ENCODE measurements around the gene NFILZ. TPM values are rescaled to one million over a fixed set of nuclear protein-coding genes. Genes with fewer than 3 reads are reported as not detected.
"Not testable (repeated sequence)": the region's sequence is repeated elsewhere in the genome, so short reads cannot be mapped to it uniquely, and the experiment has no call there.

The NFILZ gene
- total RNA-seq, 1 donor from 2014 or later, result not detected

DNA sequence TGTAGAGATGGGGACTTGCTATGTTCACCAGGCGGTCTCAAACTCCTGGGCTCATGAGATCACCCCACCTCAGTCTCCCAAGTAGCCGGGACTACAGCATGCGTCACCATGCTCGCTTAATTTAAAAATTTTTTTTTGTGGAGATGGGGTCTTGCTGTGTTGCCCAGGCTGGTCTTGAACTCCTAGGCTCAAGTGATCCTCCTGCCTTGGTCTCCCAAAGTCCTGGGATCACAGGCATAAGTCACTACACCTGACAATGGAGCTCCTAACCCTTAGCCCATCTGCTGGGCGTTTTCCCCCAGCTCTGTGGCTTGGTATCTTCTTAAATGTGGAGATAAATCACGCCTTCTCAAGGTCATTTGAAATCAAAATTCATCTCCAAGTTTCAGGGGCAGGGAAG, 13.6 kb upstream of the NFILZ start:
- H3K9me3 Mint-ChIP-seq, result no peaks in the 10 kb centered on the region
- peak overlapping the region; percentile 72 for H3K27ac Mint-ChIP-seq
- no peaks in the 10 kb centered on the region for H4K20me1 ChIP-seq (ENCODE audit: low read depth)
- no peak overlapping the region for H3K9ac ChIP-seq
- no peak overlapping the region for H3K4me2 ChIP-seq
- H3K4me1 Mint-ChIP-seq, result peaks cover 11% of the 10 kb centered on the region
- no peaks in the 10 kb centered on the region for H3K36me3 Mint-ChIP-seq
- H3K27me3 Mint-ChIP-seq (ENCODE audit: insufficient read depth, low read depth), result peaks cover 12% of the 10 kb centered on the region
- TF ChIP-seq, protein P1, sequence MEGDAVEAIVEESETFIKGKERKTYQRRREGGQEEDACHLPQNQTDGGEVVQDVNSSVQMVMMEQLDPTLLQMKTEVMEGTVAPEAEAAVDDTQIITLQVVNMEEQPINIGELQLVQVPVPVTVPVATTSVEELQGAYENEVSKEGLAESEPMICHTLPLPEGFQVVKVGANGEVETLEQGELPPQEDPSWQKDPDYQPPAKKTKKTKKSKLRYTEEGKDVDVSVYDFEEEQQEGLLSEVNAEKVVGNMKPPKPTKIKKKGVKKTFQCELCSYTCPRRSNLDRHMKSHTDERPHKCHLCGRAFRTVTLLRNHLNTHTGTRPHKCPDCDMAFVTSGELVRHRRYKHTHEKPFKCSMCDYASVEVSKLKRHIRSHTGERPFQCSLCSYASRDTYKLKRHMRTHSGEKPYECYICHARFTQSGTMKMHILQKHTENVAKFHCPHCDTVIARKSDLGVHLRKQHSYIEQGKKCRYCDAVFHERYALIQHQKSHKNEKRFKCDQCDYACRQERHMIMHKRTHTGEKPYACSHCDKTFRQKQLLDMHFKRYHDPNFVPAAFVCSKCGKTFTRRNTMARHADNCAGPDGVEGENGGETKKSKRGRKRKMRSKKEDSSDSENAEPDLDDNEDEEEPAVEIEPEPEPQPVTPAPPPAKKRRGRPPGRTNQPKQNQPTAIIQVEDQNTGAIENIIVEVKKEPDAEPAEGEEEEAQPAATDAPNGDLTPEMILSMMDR (IDR thresholded peaks at IDR 0.05), result no peak
- TF ChIP-seq EZH2 (IDR thresholded peaks at IDR 0.05) (no peak), EZH2phosphoT487 (IDR thresholded peaks at IDR 0.05) (no peak)
- no peaks in the 10 kb centered on the region for H3K4me1 ChIP-seq
- H2AFZ ChIP-seq (replicated peaks), result no peak overlapping the region
- H3K4me3 Mint-ChIP-seq, result no peak overlapping the region
- DNase-seq (ENCODE audit: low spot score), result no peak
- H3F3A ChIP-seq (ENCODE audit: low read depth), result peaks cover 4% of the 10 kb centered on the region
- no peaks in the 10 kb centered on the region for H3K9me3 ChIP-seq (ENCODE audit: low read depth)
- no peak overlapping the region for H3K27ac ChIP-seq
- H3K4me3 ChIP-seq, result no peak overlapping the region
- no peaks in the 10 kb centered on the region for H3K27me3 ChIP-seq
- H3K36me3 ChIP-seq, result no peaks in the 10 kb centered on the region
- no peaks in the 10 kb centered on the region for H3K79me2 ChIP-seq (ENCODE audit: low read depth)

DNA sequence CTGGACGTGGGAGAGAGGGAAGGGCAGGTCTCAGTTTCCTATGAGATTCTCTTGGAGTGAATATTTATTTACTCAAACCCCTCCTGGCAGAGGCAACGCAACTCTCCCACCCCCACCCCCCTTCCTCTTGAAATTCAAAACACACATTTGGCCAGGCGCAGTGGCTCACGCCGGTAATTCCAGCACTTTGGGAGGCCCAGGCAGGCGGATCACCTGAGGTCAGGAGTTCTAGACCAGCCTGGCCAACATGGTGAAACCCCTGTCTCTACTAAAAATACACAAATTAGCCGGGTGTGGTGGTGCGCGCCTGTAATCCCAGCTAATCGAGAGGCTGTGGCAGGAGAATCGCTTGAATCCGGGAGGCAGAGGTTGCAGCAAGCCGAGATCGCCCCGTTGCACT, 13.1 kb upstream of the NFILZ start:
- H3K27me3 ChIP-seq; H3K9me3 ChIP-seq (ENCODE audit: low read depth); DNase-seq (ENCODE audit: low spot score); H3K4me1 Mint-ChIP-seq; H3K4me3 ChIP-seq; H3K36me3 Mint-ChIP-seq; H3K4me3 Mint-ChIP-seq; H3K27ac ChIP-seq; H3K4me1 ChIP-seq; H4K20me1 ChIP-seq (ENCODE audit: low read depth); H3K36me3 ChIP-seq; H3K9ac ChIP-seq; H3K79me2 ChIP-seq (ENCODE audit: low read depth); H3K9me3 Mint-ChIP-seq; H3K4me2 ChIP-seq; H3F3A ChIP-seq (ENCODE audit: low read depth); H2AFZ ChIP-seq (replicated peaks): not testable (repeated sequence)
- peaks cover 12% of the 10 kb centered on the region for H3K27me3 Mint-ChIP-seq (ENCODE audit: insufficient read depth, low read depth)
- H3K27ac Mint-ChIP-seq, result peak overlapping the region; percentile 72

DNA sequence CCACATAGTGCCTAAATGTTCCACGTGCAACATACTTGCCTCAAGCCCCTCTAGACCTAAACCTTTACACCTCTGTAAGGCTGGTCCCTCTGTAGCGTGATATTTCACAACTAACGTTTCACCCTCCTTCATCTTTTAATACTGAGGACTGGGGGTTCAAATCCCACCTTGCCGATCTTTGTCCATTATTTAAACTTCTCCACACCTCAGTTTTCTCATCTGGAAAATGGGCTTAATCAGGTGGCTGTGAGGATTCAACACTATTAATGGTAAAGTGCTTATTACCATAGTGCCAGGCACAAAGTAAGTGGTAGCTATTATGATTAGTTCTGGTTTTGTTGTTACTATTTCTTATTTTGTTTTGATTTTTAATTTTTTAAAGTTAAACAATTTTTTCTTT, 12.4 kb upstream of the NFILZ start:
- no peaks in the 10 kb centered on the region for H3K27me3 ChIP-seq
- DNase-seq (ENCODE audit: low spot score), result no peak
- H3K36me3 ChIP-seq, result no peaks in the 10 kb centered on the region
- no peaks in the 10 kb centered on the region for H3F3A ChIP-seq (ENCODE audit: low read depth)
- no peak overlapping the region for H3K9ac ChIP-seq
- H3K9me3 ChIP-seq (ENCODE audit: low read depth), result no peaks in the 10 kb centered on the region
- no peak overlapping the region for H3K4me2 ChIP-seq
- H3K4me3 Mint-ChIP-seq, result no peak overlapping the region
- H3K36me3 Mint-ChIP-seq, result no peaks in the 10 kb centered on the region
- no peak overlapping the region for H2AFZ ChIP-seq (replicated peaks)
- H3K4me3 ChIP-seq, result no peak overlapping the region
- no peak overlapping the region for H3K27ac Mint-ChIP-seq
- H4K20me1 ChIP-seq (ENCODE audit: low read depth), result no peaks in the 10 kb centered on the region
- peaks cover 12% of the 10 kb centered on the region for H3K27me3 Mint-ChIP-seq (ENCODE audit: insufficient read depth, low read depth)
- peaks cover 3% of the 10 kb centered on the region for H3K4me1 Mint-ChIP-seq
- H3K9me3 Mint-ChIP-seq, result no peaks in the 10 kb centered on the region
- H3K27ac ChIP-seq, result no peak overlapping the region
- TF ChIP-seq EZH2 (IDR thresholded peaks at IDR 0.05), result no peak
- no peak for TF ChIP-seq EZH2phosphoT487 (IDR thresholded peaks at IDR 0.05)
- TF ChIP-seq, protein P1 (IDR thresholded peaks at IDR 0.05), result no peak
- no peaks in the 10 kb centered on the region for H3K79me2 ChIP-seq (ENCODE audit: low read depth)
- no peaks in the 10 kb centered on the region for H3K4me1 ChIP-seq

DNA sequence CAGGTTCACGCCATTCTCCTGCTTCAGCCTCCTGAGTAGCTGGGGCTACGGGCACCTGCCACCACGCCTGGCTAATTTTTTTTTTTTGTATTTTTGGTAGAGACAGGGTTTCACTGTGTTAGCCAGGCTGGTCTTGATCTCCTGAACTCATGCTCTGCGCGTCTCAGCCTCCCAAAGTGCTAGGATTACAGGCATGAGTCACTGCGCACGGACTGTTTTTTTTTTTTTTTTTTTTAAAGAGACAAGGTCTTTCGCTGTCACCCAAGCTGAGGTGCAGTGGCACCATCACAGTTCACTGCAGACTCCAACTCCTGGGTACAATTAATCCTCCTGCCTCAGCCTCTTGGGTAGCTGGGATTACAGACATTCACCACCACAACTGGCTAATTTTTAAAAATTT, 11.7 kb upstream of the NFILZ start:
- H3K27me3 ChIP-seq, result no peaks in the 10 kb centered on the region
- Mint-ChIP-seq H3K27ac (no peak overlapping the region), H3K9me3 (no peaks in the 10 kb centered on the region), H3K4me3 (no peak overlapping the region), H3K36me3 (no peaks in the 10 kb centered on the region), H3K4me1 (peaks cover 3% of the 10 kb centered on the region), H3K27me3 (ENCODE audit: insufficient read depth, low read depth) (peaks cover 12% of the 10 kb centered on the region)
- H3K9me3 ChIP-seq (ENCODE audit: low read depth), result no peaks in the 10 kb centered on the region
- H4K20me1 ChIP-seq (ENCODE audit: low read depth), result no peaks in the 10 kb centered on the region
- no peak overlapping the region for H3K4me2 ChIP-seq
- no peak overlapping the region for H3K4me3 ChIP-seq
- no peak overlapping the region for H3K27ac ChIP-seq
- H3K4me1 ChIP-seq, result no peaks in the 10 kb centered on the region
- no peaks in the 10 kb centered on the region for H3F3A ChIP-seq (ENCODE audit: low read depth)
- H3K79me2 ChIP-seq (ENCODE audit: low read depth), result no peaks in the 10 kb centered on the region
- H2AFZ ChIP-seq (replicated peaks), result no peak overlapping the region
- TF ChIP-seq, protein P1 (IDR thresholded peaks at IDR 0.05), result no peak
- TF ChIP-seq EZH2 (IDR thresholded peaks at IDR 0.05), result no peak
- no peak for TF ChIP-seq EZH2phosphoT487 (IDR thresholded peaks at IDR 0.05)
- no peaks in the 10 kb centered on the region for H3K36me3 ChIP-seq
- no peak overlapping the region for H3K9ac ChIP-seq
- no peak for DNase-seq (ENCODE audit: low spot score)

Data from neural progenitor cell (in vitro differentiated cells).